ENCODE measurements around the gene APOBEC3H. TPM values are rescaled to one million over a fixed set of nuclear protein-coding genes. Genes with fewer than 3 reads are reported as not detected.

Gene APOBEC3H
- polyA plus RNA-seq, 1 donor (not counting 4 experiments of a cell fraction or from before 2014, with no cell fraction given) = 0.41 TPM

- Histone ChIP-seq H3K79me2 (ENCODE audit: control insufficient read depth, insufficient read depth, low read length) (no peaks in the 10 kb centered on the region), H3K9ac (ENCODE audit: control insufficient read depth, extremely low read depth, insufficient read depth, low read length) (no peak overlapping the region), H3K4me1 (ENCODE audit: control insufficient read depth, extremely low read depth, insufficient read depth, low read length) (no peaks in the 10 kb centered on the region), H3K27ac (ENCODE audit: control insufficient read depth, insufficient read depth, low read length) (no peak overlapping the region), H3K4me3 (ENCODE audit: control insufficient read depth in 2 of 3, extremely low read depth in 1 of 3, insufficient read depth in 2 of 3, low read depth in 1 of 3, low read length in 3 of 3) (no peak overlapping the region), H3K9me1 (ENCODE audit: control insufficient read depth, extremely low read depth, insufficient read depth, low read length) (no peaks in the 10 kb centered on the region), H4K20me1 (ENCODE audit: control insufficient read depth, extremely low read depth, insufficient read depth, low read length) (no peaks in the 10 kb centered on the region), H3K27me3 (ENCODE audit: control insufficient read depth, extremely low read depth, insufficient read depth, low read length) (no peaks in the 10 kb centered on the region), H3K36me3 (ENCODE audit: control insufficient read depth in 2 of 2, extremely low read depth in 1 of 2, insufficient read depth in 2 of 2, low read length in 2 of 2) (no peaks in the 10 kb centered on the region), H3K9me3 (ENCODE audit: control insufficient read depth, low read depth, low read length) (no peaks in the 10 kb centered on the region), H2AFZ (ENCODE audit: control insufficient read depth, low read length) (no peak overlapping the region), H3K4me2 (ENCODE audit: control insufficient read depth, extremely low read depth, insufficient read depth, low read depth, low read length) (no peak overlapping the region)
- DNase-seq (ENCODE audit: low read depth, low spot score) (no peak), FAIRE-seq (no peak)
- TF ChIP-seq CTCF (optimal IDR thresholded peaks at IDR 0.05 in 1 of 3, IDR thresholded peaks at IDR 0.05 in 1 of 3, conservative IDR thresholded peaks at IDR 0.05 in 1 of 3; ENCODE audit: extremely low read depth in 1 of 3, insufficient read depth in 2 of 3, low read length in 3 of 3) = no peak
- TF ChIP-seq EZH2 (IDR thresholded peaks at IDR 0.05; ENCODE audit: low read length) = no peak
- dilution Hi-C loops (cut with MboI; ENCODE audit: extremely low pct_ligation_motif_present, low sequenced_read_pairs) = no loop called here
These were observed 26.9 kb downstream of the APOBEC3H start for GRCh38 chr22:39123751-39124581.

- FAIRE-seq (no peak), DNase-seq (ENCODE audit: low read depth, low spot score) (no peak)
- no peaks in the 10 kb centered on the region for H3K36me3 ChIP-seq (ENCODE audit: control insufficient read depth in 2 of 2, extremely low read depth in 1 of 2, insufficient read depth in 2 of 2, low read length in 2 of 2)
- dilution Hi-C loops (cut with MboI; ENCODE audit: extremely low pct_ligation_motif_present, low sequenced_read_pairs) = no loop called here
- no peaks in the 10 kb centered on the region for H4K20me1 ChIP-seq (ENCODE audit: control insufficient read depth, extremely low read depth, insufficient read depth, low read length)
- H3K9me1 ChIP-seq (ENCODE audit: control insufficient read depth, extremely low read depth, insufficient read depth, low read length) = no peaks in the 10 kb centered on the region
- TF ChIP-seq CTCF (optimal IDR thresholded peaks at IDR 0.05 in 1 of 3, IDR thresholded peaks at IDR 0.05 in 1 of 3, conservative IDR thresholded peaks at IDR 0.05 in 1 of 3; ENCODE audit: extremely low read depth in 1 of 3, insufficient read depth in 2 of 3, low read length in 3 of 3) (no peak), EZH2 (IDR thresholded peaks at IDR 0.05; ENCODE audit: low read length) (no peak)
- H3K27me3 ChIP-seq (ENCODE audit: control insufficient read depth, extremely low read depth, insufficient read depth, low read length) = no peaks in the 10 kb centered on the region
- H3K4me2 ChIP-seq (ENCODE audit: control insufficient read depth, extremely low read depth, insufficient read depth, low read depth, low read length) = no peak overlapping the region
- no peak overlapping the region for H3K4me3 ChIP-seq (ENCODE audit: control insufficient read depth in 2 of 3, extremely low read depth in 1 of 3, insufficient read depth in 2 of 3, low read depth in 1 of 3, low read length in 3 of 3)
- no peak overlapping the region for H3K9ac ChIP-seq (ENCODE audit: control insufficient read depth, extremely low read depth, insufficient read depth, low read length)
- no peaks in the 10 kb centered on the region for H3K79me2 ChIP-seq (ENCODE audit: control insufficient read depth, insufficient read depth, low read length)
- no peak overlapping the region for H2AFZ ChIP-seq (ENCODE audit: control insufficient read depth, low read length)
- no peaks in the 10 kb centered on the region for H3K4me1 ChIP-seq (ENCODE audit: control insufficient read depth, extremely low read depth, insufficient read depth, low read length)
- no peak overlapping the region for H3K27ac ChIP-seq (ENCODE audit: control insufficient read depth, insufficient read depth, low read length)
- no peaks in the 10 kb centered on the region for H3K9me3 ChIP-seq (ENCODE audit: control insufficient read depth, low read depth, low read length)
These were observed 28.6 kb downstream of the APOBEC3H start for GRCh38 chr22:39125622-39126021.
